K562 (cell line): ENCODE data around the gene METTL8. TPM values are rescaled to one million over a fixed set of nuclear protein-coding genes. Genes with fewer than 3 reads are reported as not detected.
A peak's percentile ranks its signal among the peaks of the same experiment; 100 is the strongest.

ENCODE experiments used
- ATAC-seq: fragments of 200-7000 bp; cut with Tn5 transposase; 3 replicates; pipeline ENCODE4 v1.9.1; 2020; ENCODE audit warnings: moderate library complexity
- BruUV-seq: library from RNA; stranded (reverse); fragments of 400-500 nt; replicated peaks from 2 replicates; lab custom pipeline; 2021; lab: Mats Ljungman, UMichigan
- CTCF ChIA-PET: fragments of 300-600 bp; formaldehyde crosslinking; extraction: SDS; loops from one replicate; lab custom pipeline; 2021; ENCODE audit warnings: low intra/inter-chr PET ratio; lab: Yijun Ruan, JAX
- POLR2A ChIA-PET: fragments of 300-600, 350-650 bp; sonication (Branson Sonifier 250); formaldehyde crosslinking; extraction: SDS; loops from one replicate; lab custom pipeline; 2021; ENCODE audit warnings: antibody characterized with exemption, inconsistent platforms; lab: Yijun Ruan, JAX
- DNase-seq, 4 experiments: peaks; one replicate each; pipeline versions ENCODE4 v3.0.0 to v3.0.0-alpha.2; 2011 to 2018; ENCODE audit warnings: low spot score in 3 of 4, mixed read lengths in 3 of 4; ENCODE audit errors: extremely low read depth in 1 of 4
- FAIRE-seq: peaks from 2 replicates; lab custom pipeline; 2011; peaks lifted over from hg19 to GRCh38; lab: Jason Lieb, UNC
- H2AFZ ChIP-seq: 2 replicates; pipeline ENCODE4 v1.6.0; 2011; ENCODE audit warnings: low read depth, low read length, control low read depth, inconsistent platforms
- H3K27ac ChIP-seq: fragments of 200-600 bp; 3 replicates; pipeline ENCODE4 v1.8.0; 2011; ENCODE audit warnings: low read depth, mild to moderate bottlenecking, control low read depth, inconsistent platforms, low read length, moderate library complexity, mixed read lengths; ENCODE audit errors: extremely low read depth
- H3K27me3 ChIP-seq, 2 experiments: fragments of 300-600 bp in 1 of 2; 2 replicates in 1 of 2; 3 replicates in 1 of 2; pipeline versions ENCODE4 v1.6.0 to v1.8.0; 2011; ENCODE audit warnings: inconsistent platforms in 2 of 2, low read length in 2 of 2, mild to moderate bottlenecking in 1 of 2, mixed read lengths in 1 of 2, moderate library complexity in 1 of 2; ENCODE audit not compliant: control insufficient read depth in 2 of 2, insufficient read depth in 2 of 2
- H3K36me3 ChIP-seq: fragments of 300-600 bp; 3 replicates; pipeline ENCODE4 v1.8.0; 2011; ENCODE audit warnings: mild to moderate bottlenecking, low read length, inconsistent platforms; ENCODE audit not compliant: control insufficient read depth, insufficient read depth
- H3K4me1 ChIP-seq, 2 experiments: fragments of 200-600 bp in 1 of 2; replicated peaks in 1 of 2; 2 replicates in 1 of 2; 3 replicates in 1 of 2; pipeline versions ENCODE4 v1.5.1 to v1.8.0; 2011; ENCODE audit warnings: inconsistent platforms in 2 of 2, low read length in 2 of 2, mild to moderate bottlenecking in 1 of 2, mixed read lengths in 1 of 2, moderate library complexity in 1 of 2; ENCODE audit not compliant: control insufficient read depth in 2 of 2, insufficient read depth in 2 of 2
- H3K4me2 ChIP-seq: 2 replicates; pipeline ENCODE4 v1.6.1; 2011; ENCODE audit warnings: low read length, control low read depth, inconsistent platforms, mixed read lengths; ENCODE audit not compliant: insufficient read depth
- H3K4me3 ChIP-seq: fragments of 200-600 bp; sonication (generic), shearing (Covaris generic); 2 replicates; pipeline ENCODE4 v1.5.1; 2016; ENCODE audit warnings: control low read depth, inconsistent platforms
- H3K79me2 ChIP-seq: fragments of 200-600 bp; 3 replicates; pipeline ENCODE4 v1.8.0; 2011; ENCODE audit warnings: low read length, inconsistent platforms; ENCODE audit not compliant: control insufficient read depth, insufficient read depth
- H3K9ac ChIP-seq, 2 experiments: 2 replicates each; pipeline versions ENCODE4 v1.6.0 to v1.6.1; 2011; ENCODE audit warnings: low read depth in 2 of 2, low read length in 2 of 2, control low read depth in 1 of 2, inconsistent platforms in 1 of 2, mild to moderate bottlenecking in 1 of 2, mixed read lengths in 1 of 2; ENCODE audit not compliant: insufficient read depth in 1 of 2
- H3K9me1 ChIP-seq: one replicate; pipeline ENCODE4 v1.6.0; 2011; ENCODE audit warnings: inconsistent platforms, mild to moderate bottlenecking, low read length, moderate library complexity; ENCODE audit not compliant: control insufficient read depth, insufficient read depth
- H3K9me3 ChIP-seq: replicated peaks from 2 replicates; pipeline ENCODE4 v1.5.1; 2011; ENCODE audit warnings: low read depth, low read length, inconsistent platforms; ENCODE audit not compliant: control insufficient read depth, insufficient read depth
- H4K20me1 ChIP-seq: replicated peaks from 2 replicates; pipeline ENCODE4 v1.6.1; 2011; ENCODE audit warnings: low read length, inconsistent platforms, mixed read lengths; ENCODE audit not compliant: control insufficient read depth, insufficient read depth
- CC2D1A ChIP-seq: fragments of 450-650 bp; IDR thresholded peaks from 2 replicates; pipeline ENCODE4 v1.6.1; 2017; ENCODE audit warnings: mild to moderate bottlenecking
- DPF2 ChIP-seq: fragments of 450-650 bp; IDR thresholded peaks from 2 replicates; pipeline ENCODE4 v1.6.1; 2016
- PURB ChIP-seq: sonication (generic); formaldehyde crosslinking; IDR thresholded peaks from 2 replicates; pipeline ENCODE4 v1.9.0; 2021; ENCODE audit warnings: low read depth, mild to moderate bottlenecking, missing genetic modification reagents
- RBFOX2 ChIP-seq: fragments of 200-400 bp; formaldehyde crosslinking; IDR thresholded peaks from 2 replicates; pipeline ENCODE4 v1.6.1; 2017; ENCODE audit warnings: low read depth, mild to moderate bottlenecking, low read length, moderate library complexity
- SPI1 ChIP-seq: IDR thresholded peaks from 2 replicates; pipeline ENCODE4 v1.6.1; 2011; ENCODE audit warnings: low read depth, low read length, control low read depth, borderline replicate concordance
- TCF7L2 ChIP-seq: fragments of 150-350 bp; IDR thresholded peaks from 2 replicates; pipeline ENCODE4 v1.6.1; 2016; ENCODE audit warnings: low read depth, mild to moderate bottlenecking, low read length, moderate library complexity
- ZNF224 ChIP-seq: sonication (generic); formaldehyde crosslinking; IDR thresholded peaks from 2 replicates; pipeline ENCODE4 v1.8.0; 2022; ENCODE audit warnings: mild to moderate bottlenecking, missing genetic modification reagents
- WGBS: fragments of 100-300 bp; shearing (Covaris generic); methylation state at CpG from one replicate; pipeline ENCODE4 v1.1.6; 2016; ENCODE audit warnings: low coverage, mixed read lengths; ENCODE audit not compliant: insufficient coverage; ENCODE audit errors: missing lambda C conversion rate; 5-methylcytosine and 5-hydroxymethylcytosine counted together
- in situ Hi-C: fragments of 300-500 bp; cut with MboI; formaldehyde crosslinking; loops from 4 replicates; pipeline ENCODE4 v1.15.0; 2018; ENCODE audit warnings: inconsistent platforms, mixed read lengths
- intact Hi-C: fragments of 100-400 bp; cut with micrococcal nuclease; formaldehyde crosslinking; loops from 2 replicates; pipeline ENCODE4 v1.14.2; 2022
- polyA plus RNA-seq, 8 experiments: library from polyadenylated mRNA; depleted of rRNA in 4 of 8; stranded (reverse) in 5 of 8; unstranded in 3 of 8; fragments of >200 nt; fragmentation: Nextera tagmentation in 2 of 8; fragmentation: Illumina TruSeq in 1 of 8; extraction: Ambion mirVana in 2 of 8; extraction: Trizol in 1 of 8; gene quantifications; 2 replicates each; pipeline versions ENCODE4 v1.2.1 to v1.2.3, GENCODE V29; 2011 to 2014; ENCODE audit warnings: inconsistent platforms in 1 of 8, missing spikeins in 1 of 8
- total RNA-seq, 7 experiments: library from RNA; depleted of rRNA in 6 of 7; stranded (reverse); fragments of >200 nt in 6 of 7; fragmentation: Illumina TruSeq in 2 of 7; extraction: Trizol in 2 of 7; gene quantifications; 2 replicates each; pipeline versions ENCODE4 v1.2.1 to v1.2.3, GENCODE V29; 2011 to 2021; ENCODE audit warnings: low replicate concordance in 1 of 7

Gene METTL8
- total and polyA plus RNA-seq, 9 of the 15 experiments (the other 6 are each of a cell fraction or from before 2014, with no cell fraction given): 12.9 to 52.6 (median 33.7) TPM

GRCh38 chr2:171389780-171390179, 44.0 kb downstream of the METTL8 start:
- POLR2A ChIA-PET: interaction anchor here (0.7 to 1.1 kb wide), 3 partner anchors 9 to 24 kb away, joined by 3 to 5 read pairs (median 3); no protein-coding TSS in a partner anchor

GRCh38 chr2:171389325-171389724, 44.5 kb downstream of the METTL8 start:
- ATAC-seq: no peak
- Histone ChIP-seq H3K79me2 (no peaks in the 10 kb centered on the region), H3K9ac (no peak overlapping the region), H2AFZ (no peak overlapping the region), H3K36me3 (no peaks in the 10 kb centered on the region), H3K9me3 (no peaks in the 10 kb centered on the region), H3K9me1 (no peaks in the 10 kb centered on the region), H3K27me3 (no peaks in the 10 kb centered on the region), H3K27ac (no peak overlapping the region), H3K4me1 (peaks cover 0 to 6% of the 10 kb centered on the region in 2 experiments; a peak in 2 of 5 replicates), H3K4me3 (no peak overlapping the region), H4K20me1 (no peaks in the 10 kb centered on the region), H3K4me2 (no peak overlapping the region)
- in situ Hi-C loops (no loop called here), intact Hi-C loops (no loop called here)
- no peak for DNase-seq
- no peak for FAIRE-seq
- BruUV-seq: no TSS peak
- ChIA-PET POLR2A (interaction anchor here (0.7 to 1.1 kb wide), 3 partner anchors 10 to 23 kb away, joined by 3 to 5 read pairs (median 3); no protein-coding TSS in a partner anchor), CTCF (no interaction called here)
- WGBS: 50% methylated on average over 1 of the region's 1 CpG
- no peak for TF ChIP-seq DPF2
- TF ChIP-seq CC2D1A: no peak
- no peak for TF ChIP-seq RBFOX2
- TF ChIP-seq PURB (CRISPR knock-in tag): no peak
- TF ChIP-seq ZNF224: no peak

More at GRCh38 chr2:171389780-171390179, 44.0 kb downstream of the METTL8 start:
- intact Hi-C loops (no loop called here), in situ Hi-C loops (no loop called here)
- no peaks in the 10 kb centered on the region for H3K9me1 ChIP-seq
- 75% methylated on average over 1 of the region's 1 CpG for WGBS
- no peaks in the 10 kb centered on the region for H3K27me3 ChIP-seq
- peaks cover 0 to 6% of the 10 kb centered on the region in 2 experiments; a peak in 2 of 5 replicates for H3K4me1 ChIP-seq
- DNase-seq: no peak
- H4K20me1 ChIP-seq: no peaks in the 10 kb centered on the region
- H3K79me2 ChIP-seq: no peaks in the 10 kb centered on the region; the same call in 2 of the 3 replicates
- no peak overlapping the region for H3K9ac ChIP-seq
- H3K9me3 ChIP-seq: no peaks in the 10 kb centered on the region
- no peak overlapping the region for H3K4me3 ChIP-seq
- H3K4me2 ChIP-seq: no peak overlapping the region
- ATAC-seq: no peak
- BruUV-seq: no TSS peak
- FAIRE-seq: no peak
- no peak overlapping the region for H2AFZ ChIP-seq
- no peak for TF ChIP-seq TCF7L2
- TF ChIP-seq SPI1: peak; percentile 16; the same call in 1 of the 2 replicates
- CTCF ChIA-PET: no interaction called here
- no peaks in the 10 kb centered on the region for H3K36me3 ChIP-seq
- no peak overlapping the region for H3K27ac ChIP-seq
